Activated CD8-positive, alpha-beta memory T cell treated with anti-CD3 and anti-CD28 coated beads, Interleukin-2, amount 50 U/mL, for 48 hours (primary cell): Measurements from ENCODE around the gene PLCH2.
"Not testable (repeated sequence)": the region's sequence is repeated elsewhere in the genome, so short reads cannot be mapped to it uniquely, and the experiment has no call there.

Source experiments
- DNase-seq: peaks from one replicate; pipeline ENCODE4 v3.0.0-alpha.2; 2020

Gene PLCH2

GRCh38 chr1:2476061-2476999 lies at the start of gene PLCH2:
Gene PLCH2 (plus strand): TSS chr1:2476289. CDS start chr1:2476589, 300 bp downstream.
- no peak for DNase-seq

GRCh38 chr1:2426540-2426939 lies 49.5 kb upstream of the PLCH2 start:
- no peak for DNase-seq

GRCh38 chr1:2427051-2427450 lies 49.0 kb upstream of the PLCH2 start:
- no peak for DNase-seq

GRCh38 chr1:2427976-2428375 lies 48.1 kb upstream of the PLCH2 start:
- no peak for DNase-seq

GRCh38 chr1:2428490-2428889 lies 47.6 kb upstream of the PLCH2 start:
- DNase-seq, result no peak

- no peak for DNase-seq
Measured at GRCh38 chr1:2429780-2430591, 46.1 kb upstream of the PLCH2 start.

GRCh38 chr1:2430592-2430973 lies 45.5 kb upstream of the PLCH2 start:
- DNase-seq, result no peak

- no peak for DNase-seq
Measured at GRCh38 chr1:2431103-2431502, 45.0 kb upstream of the PLCH2 start.

- DNase-seq, result no peak
Measured at GRCh38 chr1:2431518-2431917, 44.6 kb upstream of the PLCH2 start.

- DNase-seq, result no peak
Measured at GRCh38 chr1:2432441-2432844, 43.6 kb upstream of the PLCH2 start.

GRCh38 chr1:2433196-2433595 lies 42.9 kb upstream of the PLCH2 start:
- no peak for DNase-seq

- no peak for DNase-seq
Measured at GRCh38 chr1:2433936-2434655, 42.0 kb upstream of the PLCH2 start.

- no peak for DNase-seq
Measured at GRCh38 chr1:2435091-2435490, 41.0 kb upstream of the PLCH2 start.

GRCh38 chr1:2435746-2436355 lies 40.2 kb upstream of the PLCH2 start:
- DNase-seq, result no peak

GRCh38 chr1:2436876-2437275 lies 39.2 kb upstream of the PLCH2 start:
- DNase-seq, result no peak

- DNase-seq, result no peak
Measured at GRCh38 chr1:2437617-2438016, 38.5 kb upstream of the PLCH2 start.

- no peak for DNase-seq
Measured at GRCh38 chr1:2438038-2438437, 38.1 kb upstream of the PLCH2 start.

- DNase-seq, result no peak
Measured at GRCh38 chr1:2438641-2439040, 37.4 kb upstream of the PLCH2 start.

GRCh38 chr1:2439369-2439768 lies 36.7 kb upstream of the PLCH2 start:
- no peak for DNase-seq

GRCh38 chr1:2440346-2440745 lies 35.7 kb upstream of the PLCH2 start:
- not testable (repeated sequence) for DNase-seq

GRCh38 chr1:2441746-2442145 lies 34.3 kb upstream of the PLCH2 start:
- DNase-seq, result no peak

GRCh38 chr1:2442661-2443060 lies 33.4 kb upstream of the PLCH2 start:
- DNase-seq, result no peak
